DMS 273 (cell line): ENCODE measurements around the gene METTL21C.

ENCODE experiments used
- DNase-seq: peaks from one replicate; lab custom pipeline; 2025; ENCODE audit not compliant: unreplicated experiment; lab: John Stamatoyannopoulos, UW

The METTL21C gene

GRCh38 chr13:102697929-102698648 is 3.2 kb upstream of the METTL21C start:
- DNase-seq = no peak

GRCh38 chr13:102697264-102697663 is 2.4 kb upstream of the METTL21C start:
- no peak for DNase-seq

- DNase-seq = no peak
These were observed 1.6 kb upstream of the METTL21C start for GRCh38 chr13:102696465-102696864.

- DNase-seq = no peak
These were observed 1.1 kb downstream of the METTL21C start for GRCh38 chr13:102693776-102694175.

GRCh38 chr13:102693250-102693649 is 1.6 kb downstream of the METTL21C start:
- no peak for DNase-seq

- no peak for DNase-seq
These were observed 2.4 kb downstream of the METTL21C start for GRCh38 chr13:102692491-102692826.

- no peak for DNase-seq
These were observed 4.0 kb downstream of the METTL21C start for GRCh38 chr13:102690883-102691282.

- DNase-seq = peak; percentile 37
These were observed 6.4 kb downstream of the METTL21C start for GRCh38 chr13:102688306-102688973.

- peak; percentile 25 for DNase-seq
These were observed 7.3 kb downstream of the METTL21C start for GRCh38 chr13:102687520-102687919.

- no peak for DNase-seq
These were observed 8.8 kb downstream of the METTL21C start for GRCh38 chr13:102686024-102686423.

- no peak for DNase-seq
These were observed 11.2 kb downstream of the METTL21C start for GRCh38 chr13:102683637-102684036.

- DNase-seq = no peak
These were observed 12.1 kb downstream of the METTL21C start for GRCh38 chr13:102682727-102683126.

- DNase-seq = peak; percentile 16
These were observed 12.6 kb downstream of the METTL21C start for GRCh38 chr13:102682211-102682610.

- DNase-seq = peak; percentile 70
These were observed 13.8 kb downstream of the METTL21C start for GRCh38 chr13:102680842-102681740.

GRCh38 chr13:102680133-102680717 is 14.6 kb downstream of the METTL21C start:
- DNase-seq = peak; percentile 5

GRCh38 chr13:102679449-102680132 is 15.3 kb downstream of the METTL21C start:
- DNase-seq = no peak

- peak; percentile 9 for DNase-seq
These were observed 16.3 kb downstream of the METTL21C start for GRCh38 chr13:102678339-102679107.

GRCh38 chr13:102677122-102677521 is 17.7 kb downstream of the METTL21C start:
- peak; percentile 1 for DNase-seq

- DNase-seq = no peak
These were observed 19.7 kb downstream of the METTL21C start for GRCh38 chr13:102675115-102675514.

GRCh38 chr13:102670130-102670529 is 24.7 kb downstream of the METTL21C start:
- no peak for DNase-seq
